NOMO-1 (cell line): Measurements from ENCODE around the gene STOX2.
A peak's percentile ranks its signal among the peaks of the same experiment; 100 is the strongest.

ENCODE experiments used
- DNase-seq, 2 experiments: peaks; one replicate each; lab custom pipeline; 2025; ENCODE audit not compliant: unreplicated experiment in 2 of 2; lab: John Stamatoyannopoulos, UW

The STOX2 gene

DNA sequence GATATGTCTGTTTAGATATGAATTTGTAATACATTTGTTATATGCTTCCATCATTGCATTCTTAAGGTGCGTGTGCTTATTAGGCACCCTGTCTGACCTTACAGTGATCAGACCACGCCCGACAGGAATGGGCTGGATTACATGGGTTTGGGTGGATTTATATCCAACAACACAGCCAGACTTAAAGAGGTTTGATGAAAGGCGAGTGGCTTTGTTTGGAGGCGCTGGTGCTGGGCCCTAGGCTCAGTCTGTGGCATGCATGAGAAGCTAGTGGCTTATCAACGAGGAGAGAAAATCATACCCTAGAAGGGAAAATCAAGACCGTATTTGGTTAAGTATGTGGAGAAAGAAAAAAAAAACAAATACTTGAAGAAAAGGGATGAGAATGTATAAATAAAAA, 80.7 kb downstream of the STOX2 start:
- no peak for DNase-seq

DNA sequence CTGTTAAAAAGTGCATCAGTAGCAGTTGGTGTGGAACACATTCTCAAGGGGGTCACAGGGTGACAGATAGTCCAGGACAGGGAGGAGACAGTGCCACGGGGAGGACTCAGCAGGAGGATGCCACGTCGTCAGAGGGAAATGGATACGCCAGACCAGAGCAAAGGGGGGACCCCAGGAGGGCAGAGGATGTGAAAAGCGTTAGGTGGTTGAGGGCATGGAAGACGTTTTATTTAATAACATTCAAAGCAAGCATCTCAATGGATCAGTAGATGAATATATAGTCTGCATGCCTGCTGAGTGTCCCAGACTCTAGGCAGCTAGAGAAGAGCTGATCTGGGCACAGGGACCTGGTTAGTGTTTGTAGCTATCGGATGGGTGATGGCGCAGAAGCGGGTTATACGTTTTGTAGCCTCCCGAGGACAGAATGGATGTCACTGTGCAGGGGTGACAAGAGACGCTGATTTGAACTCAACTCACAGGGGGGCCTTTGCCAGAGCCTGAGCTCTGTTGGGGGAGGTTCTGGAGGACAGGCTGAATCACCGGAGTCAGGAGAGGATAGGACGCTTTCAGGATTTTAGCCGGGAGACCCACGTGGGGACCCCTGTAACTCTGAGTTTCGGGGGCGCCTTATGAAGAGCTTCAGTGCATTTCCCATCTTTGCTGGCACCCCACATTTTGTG, 81.3 kb downstream of the STOX2 start:
- DNase-seq: no peak

DNA sequence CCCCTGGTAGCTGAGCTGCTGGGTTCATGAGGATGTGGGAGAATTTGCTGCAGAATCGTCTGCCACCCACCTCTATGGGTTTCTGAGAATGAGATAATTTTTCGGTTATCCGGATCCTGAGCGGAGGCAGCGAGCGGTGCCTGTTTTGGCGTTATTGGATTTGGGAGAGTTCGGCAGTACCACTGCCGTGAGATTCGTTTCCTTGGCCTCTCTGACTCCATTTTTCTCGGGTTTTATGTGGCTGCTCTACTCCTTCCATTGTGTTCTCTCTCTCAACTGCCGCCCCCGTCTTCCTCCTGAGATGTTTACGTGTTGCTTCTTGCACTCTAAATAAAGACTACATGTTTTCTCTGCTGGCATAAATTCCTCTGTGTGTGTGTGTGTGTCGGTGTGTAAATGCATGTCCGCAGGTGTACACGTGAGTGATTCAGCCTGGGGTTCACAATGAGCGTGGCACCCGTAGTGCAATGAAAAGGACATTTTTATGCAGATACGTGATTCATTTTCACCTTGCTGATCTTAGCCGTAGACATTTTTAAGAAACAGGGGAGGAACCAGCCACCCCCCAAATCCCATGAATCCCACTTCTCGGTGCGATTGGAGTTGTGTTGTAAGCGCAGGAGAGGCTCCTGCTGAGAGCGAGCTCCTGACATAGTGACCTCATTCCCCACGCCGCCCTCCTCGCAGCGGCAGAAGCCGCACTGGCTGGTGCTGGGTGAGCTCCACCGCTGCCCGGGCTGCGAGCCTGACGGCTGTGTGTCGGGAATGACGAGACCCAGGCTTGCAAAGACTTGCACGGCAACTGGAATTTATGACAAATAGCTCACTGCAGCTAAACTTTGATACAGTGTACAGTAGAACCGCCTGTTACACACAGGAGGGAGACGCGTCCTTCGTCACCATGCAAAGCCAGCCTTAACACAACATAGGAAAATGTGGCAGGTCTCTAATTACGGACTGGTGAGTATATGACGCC, 82.2 kb downstream of the STOX2 start:
- peak in 1 of 2 experiments; percentile 47 for DNase-seq

GRCh38 chr4:183987987-183988392, 82.9 kb downstream of the STOX2 start:
- DNase-seq: peak; percentile 87 to 93

- no peak for DNase-seq
These were observed 83.8 kb downstream of the STOX2 start for GRCh38 chr4:183988874-183989273.

DNA sequence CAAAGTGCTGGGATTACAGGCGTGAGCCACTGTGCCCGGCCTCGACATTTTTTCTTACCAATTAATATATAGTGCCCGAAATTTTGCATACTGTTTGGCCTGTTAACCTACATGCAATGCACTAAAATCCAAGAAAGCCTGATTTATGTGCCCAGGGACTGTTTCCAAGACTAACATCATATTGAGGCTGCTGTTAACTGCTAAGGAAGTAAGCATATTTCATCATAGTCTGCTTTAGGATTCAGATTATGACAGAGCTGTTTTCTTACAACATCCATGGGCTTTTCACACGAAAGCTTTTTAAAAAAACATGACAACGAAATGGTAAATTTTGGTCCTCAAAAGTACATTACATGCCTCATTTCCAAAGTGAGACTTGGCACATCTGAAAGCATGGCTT, 84.4 kb downstream of the STOX2 start:
- DNase-seq: peak; percentile 69 to 95

DNA sequence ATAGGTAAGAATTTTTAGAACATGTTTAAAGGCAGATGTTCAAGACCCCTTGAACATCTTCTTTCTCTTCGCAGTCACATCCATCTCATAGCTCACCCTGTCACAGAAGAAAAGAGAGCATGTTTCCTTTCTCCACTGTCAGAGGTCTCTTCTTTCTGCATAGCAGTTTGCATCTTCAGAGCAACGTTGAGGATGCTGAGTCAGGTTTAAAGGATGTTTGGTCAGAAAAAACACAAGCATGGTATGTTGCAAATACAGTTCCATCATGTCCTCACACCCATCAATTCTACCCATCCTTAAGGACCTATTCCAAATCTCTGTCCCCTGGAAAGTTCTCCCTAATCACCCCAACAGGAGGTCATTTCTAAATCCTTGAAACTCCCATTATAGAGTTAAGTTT, 84.8 kb downstream of the STOX2 start:
- DNase-seq: peak in 1 of 2 experiments; percentile 37

DNA sequence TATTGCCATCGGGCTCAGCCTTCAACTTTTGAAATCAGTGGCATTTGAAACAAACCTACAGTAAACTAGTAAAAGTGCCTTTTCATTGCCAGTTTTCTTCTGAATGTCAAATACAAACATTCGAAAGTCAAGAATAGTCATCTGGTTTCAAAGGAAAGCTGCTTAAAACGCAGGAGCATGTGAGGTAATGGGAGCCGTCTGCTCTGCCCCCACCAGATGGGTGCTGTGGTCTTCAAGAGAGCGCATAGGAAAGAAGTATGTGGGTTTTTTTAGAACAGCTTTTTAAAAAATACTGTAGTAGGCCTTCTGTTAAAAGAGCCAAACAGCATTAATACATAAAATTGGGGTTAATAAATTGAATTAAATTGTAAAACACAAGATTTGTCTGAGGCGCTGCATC, 88.6 kb downstream of the STOX2 start:
- no peak for DNase-seq

- DNase-seq: peak; percentile 44 to 75
These were observed 90.5 kb downstream of the STOX2 start for GRCh38 chr4:183995570-183995969.

- no peak for DNase-seq
These were observed 91.8 kb downstream of the STOX2 start for GRCh38 chr4:183996868-183997267.

DNA sequence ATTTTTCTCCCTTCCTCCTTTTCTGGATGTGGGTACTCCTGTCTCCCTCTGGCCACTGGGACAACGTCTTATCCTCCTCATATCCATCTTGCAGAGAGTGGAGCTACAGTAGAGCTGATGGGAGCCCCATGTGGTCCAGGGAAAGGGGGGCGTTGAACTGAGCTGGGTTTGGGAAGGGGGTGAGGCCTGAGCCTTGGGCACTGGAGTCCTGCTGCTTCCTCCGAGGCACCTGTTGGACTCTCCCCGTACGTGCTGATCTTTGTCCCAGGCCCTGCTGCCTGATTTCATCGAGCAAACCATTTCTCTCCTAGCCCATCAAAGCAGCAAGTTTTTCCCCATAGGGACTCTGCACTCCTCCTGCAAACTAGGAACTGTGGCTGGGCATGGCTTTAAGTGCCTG, 94.3 kb downstream of the STOX2 start:
- DNase-seq: no peak

DNA sequence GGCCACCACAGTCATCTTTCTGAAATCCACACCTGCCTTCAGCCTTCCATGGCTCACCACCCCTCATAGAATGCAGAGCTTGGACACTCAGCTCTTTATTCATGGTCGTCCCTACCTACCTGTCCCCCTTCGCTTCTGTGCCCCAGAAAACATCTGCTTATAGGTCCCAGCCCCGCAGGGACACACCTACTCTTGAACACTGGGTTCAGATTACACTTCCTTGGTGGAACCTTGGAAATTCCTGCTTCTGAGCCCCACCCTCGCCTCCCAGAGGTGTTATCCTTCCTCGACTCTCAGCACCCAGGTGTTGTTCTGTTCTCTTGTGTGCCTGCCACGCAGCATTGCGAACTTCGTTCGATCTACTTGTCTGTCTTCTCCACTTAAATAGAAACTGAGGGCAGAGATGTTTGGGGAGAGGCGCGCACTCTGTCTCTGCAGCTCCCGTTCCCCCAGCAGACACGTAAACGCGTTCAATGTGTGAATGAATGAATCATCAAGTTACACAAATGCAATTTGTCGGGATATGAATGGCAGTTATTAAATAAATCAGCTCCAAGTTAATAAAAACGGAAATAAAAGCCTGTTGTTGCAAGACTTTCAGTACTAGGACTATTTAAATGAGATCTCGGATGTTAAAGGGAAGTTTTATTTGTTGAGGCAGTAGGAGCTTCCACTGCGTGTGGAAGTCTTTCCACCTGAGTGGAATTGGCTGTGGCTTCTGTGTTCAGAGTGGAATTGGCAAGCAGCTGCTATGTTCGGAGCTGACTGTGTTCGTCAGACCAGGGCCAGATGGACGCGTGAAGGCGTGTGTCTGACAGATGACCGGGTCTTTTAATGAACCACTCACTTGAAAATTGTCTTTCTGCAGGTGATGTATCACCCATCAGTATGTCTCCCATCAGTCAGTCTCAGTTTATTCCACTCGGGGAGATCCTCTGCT, 95.6 kb downstream of the STOX2 start:
- DNase-seq: no peak

DNA sequence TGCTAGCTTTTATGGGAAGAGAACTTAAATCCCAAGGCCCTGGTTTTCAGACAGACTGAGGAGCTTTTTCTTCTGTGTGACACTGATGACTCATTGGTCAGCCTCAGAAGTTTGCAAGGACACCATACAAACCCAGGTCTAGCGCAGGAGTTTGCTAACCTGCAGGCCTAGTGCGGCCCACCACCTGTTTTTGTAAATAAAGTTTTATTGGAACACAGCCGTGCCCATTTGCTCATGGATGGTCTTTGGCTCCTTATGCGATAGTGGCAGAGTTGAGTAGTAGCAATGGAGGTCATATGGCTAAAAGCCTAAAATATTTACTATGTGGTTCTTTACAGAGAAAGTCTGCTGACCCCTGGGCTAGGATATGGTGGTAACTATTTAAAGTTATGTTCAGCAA, 98.3 kb downstream of the STOX2 start:
- no peak for DNase-seq

DNA sequence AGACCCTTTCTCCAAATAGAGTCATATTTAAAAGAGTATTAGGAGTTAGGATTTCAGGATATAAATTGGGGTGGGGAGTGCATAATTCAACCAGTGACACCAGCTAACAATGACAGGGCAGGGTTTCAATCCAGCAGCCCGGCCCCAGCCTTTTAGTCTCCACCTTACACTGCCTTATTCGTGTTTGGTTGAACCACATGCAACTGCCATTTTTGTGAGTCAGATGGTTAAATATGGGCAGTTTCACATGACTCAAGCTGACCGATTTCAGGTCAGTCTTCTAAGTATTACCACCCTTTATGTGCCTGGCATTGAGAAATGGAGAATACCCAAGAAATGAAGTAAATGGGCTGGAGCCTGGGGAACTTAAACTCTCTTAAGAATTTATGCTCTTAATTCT, 102.8 kb downstream of the STOX2 start:
- DNase-seq: no peak

DNA sequence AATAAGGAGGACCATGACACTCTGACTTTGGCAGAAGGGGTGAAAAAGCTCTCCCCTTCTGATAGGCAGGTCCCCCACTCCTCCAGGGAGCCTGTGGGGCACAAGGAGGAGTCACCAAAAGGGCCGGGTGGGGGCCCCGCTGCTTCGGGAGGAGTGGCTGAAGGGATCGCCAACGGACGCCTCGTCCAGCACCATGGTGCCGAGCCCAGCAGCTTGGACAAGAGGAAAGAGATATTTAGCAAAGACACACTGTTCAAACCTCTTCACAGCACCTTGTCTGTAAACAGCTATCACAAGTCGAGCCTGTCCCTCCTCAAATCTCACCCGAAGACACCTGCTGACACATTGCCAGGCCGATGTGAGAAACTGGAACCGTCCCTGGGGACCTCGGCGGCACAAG, 105.6 kb downstream of the STOX2 start:
- DNase-seq: no peak

GRCh38 chr4:184011826-184012380, 106.8 kb downstream of the STOX2 start:
- DNase-seq: peak; percentile 44 to 83

DNA sequence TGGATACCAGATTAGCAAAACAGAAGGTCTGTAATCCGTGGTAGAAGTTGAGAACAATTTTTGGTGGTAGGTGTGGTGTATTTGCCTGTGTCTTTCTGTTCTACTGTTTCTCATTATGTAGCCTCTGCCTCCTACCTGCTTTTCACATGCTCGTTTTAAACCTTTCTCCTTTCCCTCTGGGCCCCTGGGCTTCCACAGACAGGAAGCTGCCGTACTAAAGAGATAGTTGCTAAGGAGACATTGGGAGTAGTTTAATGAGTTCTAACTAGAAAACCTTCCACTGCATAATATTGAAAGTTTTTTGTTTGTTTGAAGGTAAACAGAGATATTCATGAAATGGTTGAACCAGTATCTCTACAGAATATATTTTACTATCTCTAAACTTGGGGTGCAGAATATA, 107.8 kb downstream of the STOX2 start:
- DNase-seq: no peak

DNA sequence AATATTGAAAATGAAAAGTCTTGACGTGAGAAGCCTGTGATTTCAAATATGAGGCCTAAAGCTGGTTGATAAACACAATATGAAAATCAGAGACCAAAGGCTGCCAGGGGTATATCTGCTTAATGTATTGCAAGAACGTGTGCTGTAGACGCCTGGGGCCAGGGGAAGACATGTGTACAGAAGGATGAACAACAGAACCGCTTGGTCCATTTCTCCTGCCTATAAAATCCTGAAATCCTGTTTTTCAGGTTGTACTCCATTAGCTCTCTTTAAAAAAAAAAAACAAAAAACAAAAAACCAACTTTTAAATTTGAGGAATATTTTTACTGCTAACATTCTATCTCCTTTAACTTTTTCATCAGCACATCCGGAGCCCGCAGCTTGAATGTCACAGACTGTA, 109.2 kb downstream of the STOX2 start:
- DNase-seq: no peak

DNA sequence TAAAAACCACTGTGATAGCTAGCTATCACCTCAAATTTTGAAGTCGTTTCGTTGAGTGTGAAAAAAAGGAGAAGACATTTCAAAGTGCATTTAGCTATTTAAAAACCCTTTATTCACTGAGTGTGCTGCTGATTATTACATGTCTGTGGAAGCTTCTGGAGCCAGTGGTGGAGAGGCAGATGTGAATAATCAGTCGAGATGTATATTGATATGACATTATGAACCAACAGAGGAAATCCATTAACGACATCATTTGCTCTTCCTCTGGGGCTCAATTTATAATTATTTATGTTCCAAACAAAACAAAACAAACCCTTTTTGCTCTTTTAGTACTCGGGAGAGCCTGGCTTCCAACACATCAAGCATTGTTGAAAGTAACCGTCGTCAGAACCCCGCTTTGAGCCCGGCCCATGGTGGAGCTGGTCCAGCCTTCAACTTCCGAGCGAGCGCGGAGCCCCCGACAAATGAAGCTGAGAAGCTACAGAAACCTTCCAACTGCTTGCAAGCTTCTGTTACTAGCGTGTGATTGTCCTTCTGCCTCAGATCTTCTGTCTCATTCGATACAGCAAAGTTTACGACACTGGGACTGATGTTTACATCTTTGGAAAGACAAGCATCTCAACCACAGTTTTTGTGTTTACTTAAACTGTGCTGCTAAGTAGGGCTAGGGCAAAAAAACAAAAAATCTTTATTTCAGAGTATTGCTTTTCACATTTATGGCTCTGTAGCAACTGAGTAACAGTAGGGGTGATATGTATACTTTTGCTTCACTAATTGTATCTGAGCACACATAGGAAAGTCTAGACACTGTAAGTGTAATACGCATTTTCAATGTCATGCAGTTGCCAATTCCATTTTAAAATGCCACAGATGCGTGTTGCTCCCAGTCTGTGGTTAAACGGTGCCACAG, 111.9 kb downstream of the STOX2 start:
- DNase-seq: no peak

DNA sequence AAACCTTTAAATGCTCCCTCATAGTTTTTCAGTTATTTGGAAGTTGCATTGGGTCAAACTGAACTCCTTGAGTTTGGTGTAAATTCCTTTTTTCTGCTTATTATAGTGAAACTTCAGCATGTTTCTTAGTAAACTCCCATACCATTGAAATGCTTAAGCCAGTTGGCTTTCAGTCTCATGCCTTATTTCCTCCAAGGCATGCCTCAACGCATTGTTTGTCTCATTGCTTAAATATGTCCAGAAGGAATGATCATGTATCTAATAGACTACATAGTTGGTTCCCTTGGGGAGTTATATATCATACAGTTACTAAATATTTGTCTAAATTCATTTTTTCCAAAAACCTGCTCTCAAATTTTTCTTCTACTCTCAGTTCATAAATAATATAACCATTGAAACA, 114.0 kb downstream of the STOX2 start:
- no peak for DNase-seq
